OCI-M1 (cell line): Measurements from ENCODE around the gene MLPH.
A peak's percentile ranks its signal among the peaks of the same experiment; 100 is the strongest.

ENCODE experiments used
- DNase-seq: peaks from one replicate; lab custom pipeline; 2025; lab: John Stamatoyannopoulos, UW

Gene MLPH

DNA sequence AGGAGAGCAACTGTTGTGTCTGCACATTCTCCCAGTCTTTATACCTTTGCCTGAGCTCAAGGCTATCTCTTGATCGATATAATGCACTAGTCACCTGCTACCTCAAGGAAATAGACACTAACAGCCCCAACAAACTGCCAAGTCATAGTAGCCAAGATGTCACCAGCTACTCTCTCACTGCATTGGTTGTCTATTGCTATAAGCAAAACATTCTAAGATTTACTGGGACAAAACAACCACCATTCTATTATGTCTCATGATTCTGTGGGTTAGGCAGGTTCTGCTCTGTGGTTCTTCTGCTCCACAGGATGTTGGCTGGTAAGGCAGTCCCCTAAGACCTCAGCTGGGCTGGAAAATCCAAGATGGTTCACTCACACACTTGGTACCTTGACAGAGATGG is 28.5 kb upstream of the MLPH start:
- DNase-seq = no peak

- no peak for DNase-seq
Measured at GRCh38 chr2:237459226-237459625, 27.8 kb upstream of the MLPH start.

DNA sequence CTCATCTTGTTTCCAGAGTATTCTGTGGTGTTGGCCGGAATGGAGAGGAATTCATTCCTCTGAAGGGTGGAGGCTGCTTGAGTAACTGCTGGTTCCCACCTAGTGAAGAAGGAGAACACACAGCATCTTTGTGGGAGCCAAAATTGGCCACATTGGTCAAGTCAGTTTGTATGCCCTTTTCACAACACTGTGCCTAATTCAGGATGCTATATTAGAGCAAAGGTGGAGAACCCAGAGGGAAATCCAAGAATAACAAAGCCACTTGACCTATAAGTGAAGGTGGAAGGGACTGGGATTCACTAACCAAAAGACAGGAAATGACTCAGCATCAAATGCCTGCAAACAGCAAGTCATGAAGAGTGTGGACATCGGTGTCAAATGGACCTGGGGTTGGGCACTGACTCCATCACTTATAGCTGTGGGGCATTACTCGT is 27.3 kb upstream of the MLPH start:
- no peak for DNase-seq

GRCh38 chr2:237464757-237465391 is 22.2 kb upstream of the MLPH start:
- peak; percentile 4 for DNase-seq

GRCh38 chr2:237465515-237466148 is 21.4 kb upstream of the MLPH start:
- DNase-seq = peak; percentile 59

DNA sequence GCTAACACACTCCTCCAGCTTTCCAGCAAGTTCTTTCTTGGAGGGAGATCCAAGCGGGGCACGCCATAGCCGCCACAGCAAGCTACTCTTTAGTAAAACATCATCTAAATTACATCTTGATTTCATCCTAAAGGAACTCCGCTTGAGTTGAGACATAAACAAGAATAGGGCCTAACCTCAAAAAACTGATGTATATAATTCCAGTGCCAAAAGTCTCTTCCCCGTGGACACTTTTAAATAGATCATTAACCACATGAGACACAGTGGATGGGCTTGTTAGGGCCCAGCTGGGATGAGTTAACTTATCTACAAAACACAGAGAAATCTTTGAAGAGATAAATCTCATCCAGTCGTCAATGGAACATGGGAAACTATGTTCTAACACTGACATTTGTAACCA is 20.8 kb upstream of the MLPH start:
- DNase-seq = peak; percentile 7

DNA sequence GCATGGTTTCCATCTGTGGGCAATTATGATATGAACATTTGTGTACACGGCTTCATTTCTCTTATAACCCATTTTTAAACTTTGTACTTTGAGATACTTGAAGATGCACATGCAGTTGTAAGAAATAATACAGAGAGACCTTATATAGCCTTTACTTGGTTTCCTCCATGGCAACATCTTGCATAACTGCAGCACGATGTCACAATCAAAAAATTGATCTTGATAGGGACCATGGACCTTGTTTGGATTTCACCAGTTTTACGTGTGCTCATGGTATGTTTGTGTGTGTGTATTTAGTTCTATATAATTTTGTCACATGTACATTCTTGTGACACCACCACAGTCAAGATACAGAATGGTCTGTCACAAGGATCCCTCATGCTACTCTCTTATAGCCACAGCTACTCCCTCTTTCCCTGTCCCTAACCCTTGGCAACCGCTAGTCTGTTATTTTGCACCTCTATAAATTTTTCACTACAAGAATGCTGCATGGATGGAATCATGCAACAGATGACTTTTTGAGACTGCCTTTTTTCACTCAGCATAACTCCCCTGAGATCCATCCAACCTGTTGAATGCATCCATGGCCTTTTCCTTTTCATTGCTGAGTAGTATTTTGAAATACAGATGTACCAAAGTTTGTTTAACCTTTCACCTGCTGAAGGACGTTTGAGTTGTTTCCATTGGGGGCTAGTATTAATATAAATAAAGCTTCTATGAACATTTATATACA is 19.4 kb upstream of the MLPH start:
- DNase-seq = peak; percentile 4

- DNase-seq = peak; percentile 53
Measured at GRCh38 chr2:237469410-237469809, 17.6 kb upstream of the MLPH start.

- no peak for DNase-seq
Measured at GRCh38 chr2:237469849-237470248, 17.2 kb upstream of the MLPH start.

DNA sequence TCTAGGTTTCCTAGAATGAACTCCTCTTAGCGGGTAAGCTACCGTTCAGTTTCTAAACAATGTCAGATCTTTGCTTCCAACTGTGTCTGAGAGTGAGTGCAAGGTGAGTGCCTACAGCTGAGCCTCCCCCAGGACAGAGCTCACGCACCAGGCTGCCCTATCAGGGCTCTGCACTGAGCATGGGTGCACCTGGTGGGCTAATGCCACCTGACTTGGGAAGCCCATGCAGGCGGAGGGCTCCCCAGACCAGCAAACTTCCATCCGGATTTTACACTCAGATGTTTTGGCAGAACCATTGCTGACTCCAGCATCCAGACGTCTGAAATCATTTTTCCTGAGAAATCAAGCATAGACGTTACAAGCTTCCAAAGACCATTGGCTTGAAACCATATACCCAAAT is 16.1 kb upstream of the MLPH start:
- DNase-seq = no peak

- DNase-seq = peak; percentile 38
Measured at GRCh38 chr2:237471438-237472186, 15.4 kb upstream of the MLPH start.

DNA sequence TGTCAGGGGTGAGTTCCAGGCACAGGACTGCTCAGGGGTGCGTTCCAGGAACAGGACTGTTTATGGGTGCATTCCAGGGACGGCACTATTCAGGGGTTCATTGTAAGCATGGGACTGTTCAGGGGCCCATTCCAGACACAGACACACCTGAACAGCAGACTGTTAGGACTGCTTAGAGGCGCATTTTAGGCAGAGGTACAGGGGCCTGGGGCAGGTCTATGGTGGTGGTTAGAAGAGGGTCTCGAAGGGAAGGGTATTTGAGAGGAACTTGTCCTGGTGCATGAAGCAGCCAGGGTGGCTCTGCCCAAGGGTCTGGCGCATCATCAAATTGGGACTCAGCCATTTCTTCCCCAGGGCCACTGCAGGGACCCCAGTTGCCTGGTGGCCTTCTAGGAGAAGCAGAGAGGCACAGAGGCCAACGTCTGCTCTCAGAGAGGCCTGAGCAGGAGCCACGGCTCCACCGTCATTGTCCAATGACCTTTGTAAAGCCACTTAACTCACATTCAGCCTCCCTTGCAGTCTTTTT is 14.8 kb upstream of the MLPH start:
- no peak for DNase-seq

GRCh38 chr2:237472909-237473877 is 13.9 kb upstream of the MLPH start:
- no peak for DNase-seq

GRCh38 chr2:237473878-237474441 is 13.1 kb upstream of the MLPH start:
- DNase-seq = no peak

- DNase-seq = no peak
Measured at GRCh38 chr2:237474442-237474911, 12.6 kb upstream of the MLPH start.

DNA sequence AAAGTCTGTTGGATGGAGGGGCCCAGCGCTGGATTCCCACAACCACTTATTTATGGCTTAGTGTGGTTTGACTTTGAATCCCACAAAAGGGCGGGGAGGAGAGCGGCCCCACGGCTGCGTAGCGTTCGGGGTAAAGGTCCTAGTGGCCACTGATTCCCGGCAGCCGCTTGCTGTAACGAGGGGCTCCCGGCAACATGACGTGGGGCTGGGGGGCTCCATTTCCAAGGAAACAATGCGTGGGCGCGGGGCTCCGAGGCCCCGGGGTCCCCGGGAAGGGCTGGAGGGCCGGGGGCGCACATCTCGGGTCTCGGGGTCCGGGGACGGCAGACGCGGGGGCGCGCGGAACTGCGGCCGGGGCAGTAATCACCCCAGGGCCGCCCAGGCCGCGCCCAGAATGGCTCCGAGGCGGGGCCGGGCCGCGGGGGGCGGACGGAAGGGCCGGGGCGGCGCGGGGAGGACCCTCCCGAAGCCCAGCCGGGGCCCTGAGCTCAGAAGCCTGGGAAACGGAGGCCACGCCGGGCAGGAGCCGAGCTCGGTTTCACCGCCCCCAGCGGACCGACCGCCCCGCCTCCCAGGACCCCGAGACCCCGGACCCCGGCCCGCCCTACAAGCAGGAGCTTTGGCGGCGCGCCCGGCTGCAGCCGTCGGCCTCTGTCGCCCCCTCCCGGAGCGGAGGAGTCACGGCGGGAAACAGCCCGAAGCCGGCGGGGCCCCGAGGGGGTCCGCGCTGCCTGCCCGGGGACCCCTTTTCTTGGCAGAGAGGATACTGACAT is 11.9 kb upstream of the MLPH start:
- DNase-seq = peak; percentile 78

DNA sequence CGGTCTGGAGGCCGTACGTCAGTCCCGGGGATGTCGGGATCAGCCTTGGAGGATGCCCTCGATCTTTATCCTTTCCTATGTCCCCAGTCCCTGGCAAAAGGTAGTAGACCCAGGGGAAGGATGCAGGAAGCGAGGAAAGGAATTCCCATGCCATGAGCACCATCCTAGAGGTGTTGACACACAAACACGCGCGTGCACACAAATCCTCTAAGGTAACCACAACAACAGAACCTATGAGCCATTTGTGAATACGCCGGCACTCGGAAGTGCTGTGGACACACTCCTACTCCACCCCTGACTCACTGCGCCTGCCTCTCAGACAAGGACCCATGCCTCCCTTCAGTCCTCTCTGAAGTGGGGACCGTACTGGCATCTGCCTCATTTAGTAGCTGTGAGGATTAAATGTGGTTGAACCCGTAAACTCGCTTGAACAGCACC is 11.3 kb upstream of the MLPH start:
- DNase-seq = peak; percentile 37

GRCh38 chr2:237478095-237478494 is 9.0 kb upstream of the MLPH start:
- DNase-seq = no peak

GRCh38 chr2:237478979-237479378 is 8.1 kb upstream of the MLPH start:
- DNase-seq = no peak

GRCh38 chr2:237479747-237480146 is 7.3 kb upstream of the MLPH start:
- no peak for DNase-seq
